Activated effector memory CD4-positive, alpha-beta T cell treated with Interleukin-2 at 50 U/mL for 16 hours (primary cell): ENCODE measurements around the gene KIF18B.
"Not testable (repeated sequence)": the region's sequence is repeated elsewhere in the genome, so short reads cannot be mapped to it uniquely, and the experiment has no call there.

ENCODE experiments used
- DNase-seq: peaks from one replicate; pipeline ENCODE4 v3.0.0-alpha.2; 2020

KIF18B gene

GRCh38 chr17:44968225-44969143, 20.9 kb upstream of the KIF18B start, which contains the start of gene C1QL1:
C1QL1 (minus strand) TSS chr17:44968303; CDS start chr17:44968048, 255 bp downstream.
- DNase-seq, result peak; percentile 74

GRCh38 chr17:44967907-44968224, 20.3 kb upstream of the KIF18B start:
- DNase-seq, result no peak

DNA sequence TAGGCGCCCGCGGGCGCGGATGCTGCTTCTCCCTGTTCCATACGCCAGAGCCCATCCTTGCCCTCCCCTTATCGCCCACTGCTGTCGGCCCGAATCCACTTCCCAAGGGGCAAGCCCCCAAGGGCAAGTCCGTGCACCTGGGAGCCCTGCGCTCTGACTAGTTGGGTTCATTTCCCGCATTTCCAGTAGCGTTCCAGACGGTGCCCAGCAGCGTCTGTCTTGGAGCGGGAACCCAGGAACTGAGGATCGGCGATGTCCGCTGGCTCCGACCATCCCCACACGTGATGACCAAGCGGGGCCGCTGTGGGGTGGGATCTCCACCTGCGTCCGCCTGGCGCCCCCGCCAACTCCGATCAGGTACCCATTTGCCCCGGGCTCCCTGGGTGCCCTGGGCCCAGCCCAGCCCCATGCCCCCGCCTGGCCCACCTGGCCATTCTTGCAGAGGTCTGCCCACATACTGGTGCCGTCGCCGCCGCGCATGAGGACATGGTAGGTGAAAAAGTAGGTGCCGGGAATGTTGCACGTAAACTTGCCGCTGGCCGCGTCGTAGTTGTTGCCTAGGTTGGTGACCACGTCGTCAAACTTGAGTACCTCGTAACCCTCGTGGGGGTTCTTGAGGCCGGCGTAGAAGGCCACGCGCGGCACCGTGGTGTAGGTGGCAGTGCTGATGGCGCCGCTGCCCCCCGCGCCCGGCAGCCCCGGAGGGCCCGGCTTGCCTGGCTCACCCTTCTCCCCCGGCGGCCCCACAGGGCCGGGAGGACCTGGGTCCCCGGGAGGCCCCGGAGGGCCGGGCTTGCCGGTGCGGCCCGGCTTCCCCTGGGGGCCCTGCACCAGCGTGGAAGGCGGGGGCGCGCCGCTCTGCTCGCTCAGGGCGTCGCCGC, 19.7 kb upstream of the KIF18B start:
- no peak for DNase-seq

DNA sequence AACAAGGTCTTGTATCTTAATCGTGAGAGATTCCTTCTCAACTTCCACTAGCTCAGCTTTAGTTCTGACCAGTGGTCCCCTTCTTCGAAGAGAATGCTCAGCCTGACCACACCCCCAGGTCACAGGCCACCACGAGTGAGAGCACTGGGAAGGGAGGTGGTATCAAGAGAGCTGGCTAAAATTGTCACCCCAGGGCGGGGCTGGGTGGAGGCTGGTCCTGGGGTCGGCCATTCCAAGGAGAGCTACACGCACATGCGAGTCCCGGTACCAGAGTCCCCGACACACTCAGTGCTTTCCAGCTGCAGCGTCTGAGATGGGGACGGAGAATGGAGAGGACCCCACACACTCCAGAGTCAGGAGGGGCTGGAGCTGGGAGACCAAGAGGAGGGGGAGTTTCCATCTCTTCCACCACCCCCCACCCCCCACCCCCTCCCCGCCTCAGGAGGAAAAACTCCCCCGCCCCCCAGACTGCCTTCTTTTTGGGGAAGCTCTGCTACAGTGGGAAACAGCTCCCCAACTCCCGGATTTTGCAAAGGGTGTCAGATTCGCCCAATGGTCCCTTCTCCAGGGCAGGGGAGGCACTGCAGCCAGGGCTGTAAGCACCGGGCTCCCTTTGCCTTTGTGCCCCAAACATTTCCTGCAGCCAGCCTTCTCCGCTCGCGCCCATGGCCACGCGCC, 18.9 kb upstream of the KIF18B start:
- DNase-seq, result no peak

- DNase-seq, result no peak
Measured at GRCh38 chr17:44965481-44966234, 18.1 kb upstream of the KIF18B start.

- DNase-seq, result no peak
Measured at GRCh38 chr17:44961921-44962350, 14.4 kb upstream of the KIF18B start.

- DNase-seq, result no peak
Measured at GRCh38 chr17:44960691-44961090, 13.1 kb upstream of the KIF18B start.

GRCh38 chr17:44959821-44960531, 12.4 kb upstream of the KIF18B start:
- DNase-seq, result no peak

GRCh38 chr17:44956998-44957981, 9.7 kb upstream of the KIF18B start:
- no peak for DNase-seq

DNA sequence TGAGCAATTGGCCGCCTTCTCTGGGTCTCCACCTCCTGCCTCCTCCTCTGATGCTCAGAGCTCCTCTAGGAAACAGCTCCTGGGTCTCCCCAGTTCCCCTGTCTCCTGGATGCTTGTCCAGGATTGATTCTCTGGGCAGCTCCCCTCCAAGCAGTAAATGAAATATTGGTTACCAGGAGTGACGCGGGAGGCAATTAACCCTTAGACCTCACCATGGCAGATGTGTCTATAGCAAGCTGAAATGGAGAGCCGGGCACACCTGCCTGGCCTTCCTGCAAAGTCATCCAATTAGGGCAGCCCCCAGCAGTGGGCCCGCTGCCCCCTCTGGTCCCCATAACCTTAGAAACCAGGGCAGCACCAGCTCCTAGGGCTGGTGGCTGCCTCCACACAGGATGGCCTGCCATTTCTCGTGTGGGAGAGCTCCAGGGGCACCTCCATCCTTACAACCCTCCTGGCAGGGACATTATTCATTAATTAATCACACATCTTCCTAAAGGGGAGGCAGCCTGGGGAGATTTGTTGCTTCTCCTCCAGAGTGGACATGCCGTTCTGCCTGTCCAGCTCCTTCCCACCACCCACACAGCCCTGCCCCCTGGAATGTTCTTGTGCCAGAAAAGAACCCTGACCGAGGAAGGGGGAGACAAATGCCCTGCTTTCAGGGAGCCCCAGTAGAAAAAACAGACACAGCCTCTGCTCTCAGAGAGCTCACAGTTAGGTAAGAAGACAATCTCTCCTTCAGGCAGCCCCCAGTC, 8.3 kb upstream of the KIF18B start:
- DNase-seq, result no peak

DNA sequence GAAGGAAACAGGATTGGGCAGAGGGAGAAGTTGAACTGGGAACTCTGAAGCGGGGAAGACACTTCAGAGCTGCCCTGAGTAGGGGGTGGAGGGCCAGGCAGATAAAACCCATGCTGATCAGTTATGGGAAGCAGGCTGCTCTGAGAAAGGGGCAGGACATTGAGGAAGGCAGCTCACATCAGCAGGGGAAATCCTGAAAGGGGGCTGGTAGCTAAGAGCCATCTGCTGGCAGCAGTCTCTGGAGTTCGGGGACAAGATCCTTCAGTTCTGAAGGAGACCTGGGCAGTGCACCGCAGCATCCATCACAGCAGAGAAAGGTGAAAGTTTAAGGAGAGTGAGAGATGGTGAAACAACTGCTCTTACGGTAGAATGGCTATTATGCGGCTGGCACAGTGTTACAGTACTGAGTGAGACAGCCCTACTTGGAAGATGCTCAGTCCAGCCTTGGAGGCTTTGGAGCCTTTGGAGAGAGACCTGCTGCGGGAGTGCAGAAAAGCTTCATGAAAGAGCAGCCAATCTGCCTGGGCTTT, 5.4 kb upstream of the KIF18B start:
- DNase-seq, result no peak

DNA sequence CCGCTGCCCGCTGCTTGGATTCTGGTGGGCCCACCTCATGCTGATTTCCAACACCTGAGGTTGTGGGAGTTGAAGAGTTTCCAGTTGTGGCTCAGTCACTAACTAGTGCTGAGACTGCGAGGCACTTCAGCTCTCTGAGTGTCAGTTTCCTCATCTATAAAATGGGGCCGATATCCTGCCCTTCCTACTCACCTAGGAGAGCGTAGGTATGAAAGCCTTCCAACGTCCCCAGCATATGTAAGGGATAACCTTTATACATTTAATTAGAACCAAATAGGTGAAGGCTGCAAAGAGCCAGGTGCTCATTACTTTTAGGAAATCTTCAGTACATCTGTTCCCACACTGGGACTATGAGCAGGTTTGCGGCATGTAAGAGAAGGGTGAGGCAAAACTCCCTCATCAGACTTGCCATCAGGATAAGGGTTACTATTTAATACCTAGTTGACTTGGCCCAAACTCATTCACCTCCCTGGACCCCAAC, 782 bp upstream of the KIF18B start:
- no peak for DNase-seq

GRCh38 chr17:44945652-44946051, 1.9 kb downstream of the KIF18B start:
- DNase-seq, result not testable (repeated sequence)

GRCh38 chr17:44942456-44942855, 5.1 kb downstream of the KIF18B start:
- no peak for DNase-seq

DNA sequence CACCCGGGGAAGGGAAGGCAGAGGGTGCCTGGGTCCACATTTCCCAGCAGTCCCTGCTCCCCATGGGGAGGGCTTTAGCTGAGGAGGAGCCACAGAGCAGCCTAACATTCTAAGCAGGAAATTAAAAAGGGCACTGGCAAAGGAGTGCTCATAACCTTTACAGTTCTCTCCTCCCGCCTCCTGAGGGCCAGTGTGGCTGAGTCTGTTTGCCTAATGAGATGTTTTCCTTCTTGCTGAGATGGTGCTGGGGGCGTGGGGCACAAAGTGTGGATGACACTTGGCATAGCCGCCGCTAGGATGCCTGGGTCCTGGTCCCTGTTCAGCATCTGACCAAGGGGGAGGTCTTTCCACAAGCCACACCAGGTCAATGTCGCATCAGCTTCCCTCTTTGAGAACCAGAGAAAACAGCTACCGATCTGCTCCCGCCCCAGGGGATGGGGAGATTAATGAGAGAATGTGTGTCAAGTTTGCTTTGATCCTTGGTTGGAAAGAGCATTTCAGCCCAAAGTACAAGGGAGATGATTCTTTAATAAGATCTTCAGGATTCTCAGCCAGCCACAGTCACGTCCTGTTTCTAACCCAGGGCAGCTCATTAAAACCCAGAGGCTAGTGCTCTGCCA, 5.8 kb downstream of the KIF18B start:
- DNase-seq, result no peak

GRCh38 chr17:44940768-44941167, 6.8 kb downstream of the KIF18B start:
- DNase-seq, result no peak

DNA sequence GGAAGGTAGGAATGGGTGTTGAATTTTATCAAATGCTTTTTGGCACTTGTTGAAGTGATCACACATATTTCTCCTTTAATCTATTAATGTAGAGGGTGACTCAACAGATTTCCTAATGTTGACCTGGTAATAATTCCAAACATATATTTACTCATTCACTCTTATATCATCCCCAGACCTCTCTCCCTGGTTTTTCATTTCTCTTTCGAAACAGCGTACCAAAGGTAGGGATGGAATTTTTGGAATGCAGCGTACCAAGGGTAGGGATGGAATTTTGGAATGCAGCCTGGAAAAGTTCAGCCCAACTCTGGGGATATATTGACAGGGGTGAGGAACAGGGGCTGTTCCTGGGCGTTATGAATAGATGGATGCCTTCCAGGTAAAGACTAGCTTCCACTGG, 7.3 kb downstream of the KIF18B start:
- DNase-seq, result no peak

- DNase-seq, result no peak
Measured at GRCh38 chr17:44935116-44935515, 12.5 kb downstream of the KIF18B start.

GRCh38 chr17:44934745-44935105, 12.8 kb downstream of the KIF18B start:
- no peak for DNase-seq
